GM21717 (cell line): ENCODE data around the gene PAH.

Experiments
- ATAC-seq: cut with Tn5 transposase; IDR thresholded peaks from one replicate; pipeline ENCODE4 v1.9.1; 2021; ENCODE audit warnings: mild to moderate bottlenecking, moderate library complexity; ENCODE audit not compliant: unreplicated experiment

Gene PAH

GRCh38 chr12:102917026-102917787 is at the start of gene PAH:
Gene PAH, minus strand, starts transcription at chr12:102917244. Its CDS starts 114 bp downstream, at chr12:102917130.
- no peak for ATAC-seq

GRCh38 chr12:102966200-102966863 is 49.3 kb upstream of the PAH start:
- ATAC-seq: no peak

- ATAC-seq: no peak
Measured at GRCh38 chr12:102965281-102966155, 48.5 kb upstream of the PAH start.

- no peak for ATAC-seq
Measured at GRCh38 chr12:102964872-102965271, 47.8 kb upstream of the PAH start.

GRCh38 chr12:102963796-102964195 is 46.8 kb upstream of the PAH start:
- ATAC-seq: no peak

- ATAC-seq: no peak
Measured at GRCh38 chr12:102962986-102963385, 45.9 kb upstream of the PAH start.

- ATAC-seq: no peak
Measured at GRCh38 chr12:102962532-102962931, 45.5 kb upstream of the PAH start.

- ATAC-seq: no peak
Measured at GRCh38 chr12:102961466-102961855, 44.4 kb upstream of the PAH start.

- no peak for ATAC-seq
Measured at GRCh38 chr12:102960766-102961465, 43.9 kb upstream of the PAH start.

- ATAC-seq: no peak
Measured at GRCh38 chr12:102959391-102959790, 42.3 kb upstream of the PAH start.

- ATAC-seq: no peak
Measured at GRCh38 chr12:102958830-102959176, 41.8 kb upstream of the PAH start.

GRCh38 chr12:102958073-102958829 is 41.2 kb upstream of the PAH start:
- no peak for ATAC-seq

GRCh38 chr12:102957339-102958050 is 40.5 kb upstream of the PAH start, which contains the start of gene ASCL1:
Gene ASCL1, plus strand, starts transcription at chr12:102957674. Its CDS starts 571 bp downstream, at chr12:102958245.
- no peak for ATAC-seq

- ATAC-seq: no peak
Measured at GRCh38 chr12:102956738-102957327, 39.8 kb upstream of the PAH start.

- no peak for ATAC-seq
Measured at GRCh38 chr12:102955926-102956737, 39.1 kb upstream of the PAH start.

- ATAC-seq: no peak
Measured at GRCh38 chr12:102954134-102954533, 37.1 kb upstream of the PAH start.

GRCh38 chr12:102953221-102953620 is 36.2 kb upstream of the PAH start:
- no peak for ATAC-seq

GRCh38 chr12:102951841-102952240 is 34.8 kb upstream of the PAH start:
- no peak for ATAC-seq
